ENCODE measurements around the gene TMEM151B.

- TF ChIP-seq, protein P1, sequence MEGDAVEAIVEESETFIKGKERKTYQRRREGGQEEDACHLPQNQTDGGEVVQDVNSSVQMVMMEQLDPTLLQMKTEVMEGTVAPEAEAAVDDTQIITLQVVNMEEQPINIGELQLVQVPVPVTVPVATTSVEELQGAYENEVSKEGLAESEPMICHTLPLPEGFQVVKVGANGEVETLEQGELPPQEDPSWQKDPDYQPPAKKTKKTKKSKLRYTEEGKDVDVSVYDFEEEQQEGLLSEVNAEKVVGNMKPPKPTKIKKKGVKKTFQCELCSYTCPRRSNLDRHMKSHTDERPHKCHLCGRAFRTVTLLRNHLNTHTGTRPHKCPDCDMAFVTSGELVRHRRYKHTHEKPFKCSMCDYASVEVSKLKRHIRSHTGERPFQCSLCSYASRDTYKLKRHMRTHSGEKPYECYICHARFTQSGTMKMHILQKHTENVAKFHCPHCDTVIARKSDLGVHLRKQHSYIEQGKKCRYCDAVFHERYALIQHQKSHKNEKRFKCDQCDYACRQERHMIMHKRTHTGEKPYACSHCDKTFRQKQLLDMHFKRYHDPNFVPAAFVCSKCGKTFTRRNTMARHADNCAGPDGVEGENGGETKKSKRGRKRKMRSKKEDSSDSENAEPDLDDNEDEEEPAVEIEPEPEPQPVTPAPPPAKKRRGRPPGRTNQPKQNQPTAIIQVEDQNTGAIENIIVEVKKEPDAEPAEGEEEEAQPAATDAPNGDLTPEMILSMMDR (IDR thresholded peaks at IDR 0.05), result no peak
- TF ChIP-seq POLR2A (IDR thresholded peaks at IDR 0.05), result no peak
Measured at GRCh38 chr6:44225579-44226325, 44.5 kb upstream of the TMEM151B start.
